DND-41 (cell line): Measurements from ENCODE around the gene PRKACA.

Experiments
- ATAC-seq: fragments of 200-7000 bp; cut with Tn5 transposase; 3 replicates; pipeline ENCODE4 v1.9.1; 2021; ENCODE audit warnings: low read depth; ENCODE audit not compliant: insufficient read depth
- DNase-seq: peaks from one replicate; pipeline ENCODE4 v3.0.0-alpha.2; 2020
- H2AFZ ChIP-seq: 2 replicates; pipeline ENCODE4 v1.6.0; 2012; ENCODE audit warnings: low read depth, low read length
- H3K27ac ChIP-seq: 2 replicates; pipeline ENCODE4 v1.5.1; 2012; ENCODE audit warnings: low read length, inconsistent platforms
- H3K27me3 ChIP-seq: fragments of 200-600 bp; sonication (generic); 2 replicates; pipeline ENCODE4 v1.6.0; 2012; ENCODE audit warnings: low read length, mild to moderate bottlenecking, inconsistent platforms; ENCODE audit not compliant: insufficient read depth, poor library complexity
- H3K36me3 ChIP-seq: 2 replicates; pipeline ENCODE4 v1.5.1; 2012; ENCODE audit warnings: low read length, inconsistent platforms; ENCODE audit not compliant: insufficient read depth
- H3K4me1 ChIP-seq: 2 replicates; pipeline ENCODE4 v1.5.1; 2012; ENCODE audit warnings: mild to moderate bottlenecking, low read length; ENCODE audit not compliant: insufficient read depth
- H3K4me2 ChIP-seq: 2 replicates; pipeline ENCODE4 v1.6.0; 2012; ENCODE audit warnings: mild to moderate bottlenecking, moderate library complexity, low read length, inconsistent platforms; ENCODE audit not compliant: insufficient read depth
- H3K4me3 ChIP-seq, 2 experiments: fragments of 200-600 bp in 1 of 2; shearing (Covaris generic) in 1 of 2; 2 replicates each; pipeline ENCODE4 v1.5.1; 2012 to 2016; ENCODE audit warnings: inconsistent platforms in 2 of 2, low read length in 2 of 2, mild to moderate bottlenecking in 2 of 2, low read depth in 1 of 2, moderate library complexity in 1 of 2
- H3K79me2 ChIP-seq: 2 replicates; pipeline ENCODE4 v1.6.0; 2012; ENCODE audit warnings: low read length, inconsistent platforms; ENCODE audit not compliant: insufficient read depth
- H3K9ac ChIP-seq: 2 replicates; pipeline ENCODE4 v1.6.0; 2012; ENCODE audit warnings: low read depth, mild to moderate bottlenecking, inconsistent platforms, low read length, moderate library complexity
- H3K9me3 ChIP-seq: 2 replicates; pipeline ENCODE4 v1.5.1; 2012; ENCODE audit warnings: low read length, moderate library complexity, mild to moderate bottlenecking, inconsistent platforms; ENCODE audit not compliant: insufficient read depth, severe bottlenecking
- H4K20me1 ChIP-seq: 2 replicates; pipeline ENCODE4 v1.6.0; 2012; ENCODE audit warnings: low read length; ENCODE audit not compliant: insufficient read depth
- EZH2 ChIP-seq: IDR thresholded peaks from 3 replicates; pipeline ENCODE4 v1.6.1; 2012; ENCODE audit warnings: borderline replicate concordance, low read depth, mild to moderate bottlenecking, moderate library complexity, low read length, inconsistent platforms; ENCODE audit not compliant: severe bottlenecking
- TF ChIP-seq, protein P1 (sequence below): IDR thresholded peaks from 2 replicates; pipeline ENCODE4 v1.5.1; 2012; ENCODE audit warnings: borderline replicate concordance, low read length, moderate library complexity, mild to moderate bottlenecking; ENCODE audit not compliant: poor library complexity, severe bottlenecking; ENCODE audit errors: extremely low read depth

Gene PRKACA

DNA sequence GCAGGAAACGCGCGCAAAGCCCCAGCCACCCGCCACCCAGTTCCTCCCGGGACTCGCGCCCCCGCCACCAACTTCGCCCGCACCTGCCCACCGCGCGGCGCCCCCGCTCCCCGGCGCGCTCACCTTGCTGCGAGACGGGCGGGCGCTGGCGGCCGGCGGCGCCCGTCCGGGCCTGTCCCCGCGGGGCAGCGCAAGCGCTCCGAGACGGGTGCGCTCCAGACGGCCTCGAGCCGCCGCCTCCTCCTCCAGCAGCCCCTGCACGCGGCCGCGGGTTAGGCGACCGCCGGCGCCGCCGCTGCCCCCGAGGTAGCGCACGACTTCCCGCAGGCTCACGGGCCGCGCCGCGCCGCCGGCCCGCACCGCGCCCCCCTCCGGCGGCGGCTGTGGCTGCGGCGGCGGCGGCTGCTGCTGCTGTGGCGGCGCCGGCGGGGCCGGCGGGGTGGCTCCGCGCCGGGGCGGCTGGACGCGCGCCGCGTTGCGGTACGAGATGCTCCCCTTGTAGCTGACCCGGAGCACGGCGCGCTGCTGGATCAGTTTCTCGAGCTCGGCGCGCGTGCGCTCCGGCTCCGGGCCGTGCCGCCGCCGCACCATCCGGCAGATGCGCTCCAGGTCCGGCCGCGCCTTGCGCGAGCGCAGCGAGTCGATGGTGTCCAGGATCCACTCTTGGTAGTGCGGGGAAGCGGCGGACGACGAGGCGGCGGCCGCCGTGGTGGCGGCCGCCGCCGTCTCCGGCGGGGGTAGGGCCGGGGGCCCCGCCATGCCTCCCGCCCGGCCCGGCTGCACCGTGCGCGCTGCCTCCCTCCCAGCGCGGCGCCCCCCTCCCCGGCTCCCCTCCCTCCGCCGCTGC lies 27.7 kb downstream of the PRKACA start:
- peak; percentile 7; the same call in 1 of the 3 replicates for ATAC-seq
- peak; percentile 61 for DNase-seq
- peaks cover 29% of the 10 kb centered on the region for H3K4me1 ChIP-seq
- peak overlapping the region; percentile 79 for H2AFZ ChIP-seq
- H3K27ac ChIP-seq = peak overlapping the region; percentile 77
- peaks cover 33% of the 10 kb centered on the region for H3K36me3 ChIP-seq
- H3K9ac ChIP-seq = peak overlapping the region; percentile 78
- H3K79me2 ChIP-seq = peaks cover 24% of the 10 kb centered on the region
- peaks cover 9% of the 10 kb centered on the region for H3K9me3 ChIP-seq
- peak overlapping the region; percentile 62 to 81; a peak in 3 of 4 replicates for H3K4me3 ChIP-seq
- TF ChIP-seq, protein P1, sequence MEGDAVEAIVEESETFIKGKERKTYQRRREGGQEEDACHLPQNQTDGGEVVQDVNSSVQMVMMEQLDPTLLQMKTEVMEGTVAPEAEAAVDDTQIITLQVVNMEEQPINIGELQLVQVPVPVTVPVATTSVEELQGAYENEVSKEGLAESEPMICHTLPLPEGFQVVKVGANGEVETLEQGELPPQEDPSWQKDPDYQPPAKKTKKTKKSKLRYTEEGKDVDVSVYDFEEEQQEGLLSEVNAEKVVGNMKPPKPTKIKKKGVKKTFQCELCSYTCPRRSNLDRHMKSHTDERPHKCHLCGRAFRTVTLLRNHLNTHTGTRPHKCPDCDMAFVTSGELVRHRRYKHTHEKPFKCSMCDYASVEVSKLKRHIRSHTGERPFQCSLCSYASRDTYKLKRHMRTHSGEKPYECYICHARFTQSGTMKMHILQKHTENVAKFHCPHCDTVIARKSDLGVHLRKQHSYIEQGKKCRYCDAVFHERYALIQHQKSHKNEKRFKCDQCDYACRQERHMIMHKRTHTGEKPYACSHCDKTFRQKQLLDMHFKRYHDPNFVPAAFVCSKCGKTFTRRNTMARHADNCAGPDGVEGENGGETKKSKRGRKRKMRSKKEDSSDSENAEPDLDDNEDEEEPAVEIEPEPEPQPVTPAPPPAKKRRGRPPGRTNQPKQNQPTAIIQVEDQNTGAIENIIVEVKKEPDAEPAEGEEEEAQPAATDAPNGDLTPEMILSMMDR = peak; percentile 21
- TF ChIP-seq EZH2 = no peak
- H3K27me3 ChIP-seq = no peaks in the 10 kb centered on the region
- peak overlapping the region; percentile 61 for H3K4me2 ChIP-seq
- peaks cover 18% of the 10 kb centered on the region for H4K20me1 ChIP-seq

DNA sequence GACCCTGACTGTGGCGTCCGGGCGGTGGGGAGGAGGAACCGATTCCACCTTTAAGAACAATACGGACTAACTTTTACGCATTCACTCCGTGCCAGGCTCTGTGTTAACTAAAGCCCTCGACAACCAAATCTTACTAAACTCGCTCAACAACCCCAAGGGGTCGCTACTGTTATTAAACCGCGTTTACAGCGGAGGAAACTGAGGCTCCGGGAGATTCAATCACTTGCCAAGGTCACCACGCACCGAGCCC lies 28.2 kb downstream of the PRKACA start:
- DNase-seq = no peak
- Histone ChIP-seq H3K9me3 (peaks cover 9% of the 10 kb centered on the region), H3K4me3 (peak overlapping the region in 1 of 2 experiments; percentile 81; a peak in 3 of 4 replicates), H3K27me3 (no peaks in the 10 kb centered on the region), H4K20me1 (peaks cover 18% of the 10 kb centered on the region), H3K36me3 (peaks cover 33% of the 10 kb centered on the region), H3K79me2 (peaks cover 24% of the 10 kb centered on the region), H3K4me1 (peaks cover 29% of the 10 kb centered on the region), H3K9ac (peak overlapping the region; percentile 78), H3K4me2 (peak overlapping the region; percentile 61), H2AFZ (no peak overlapping the region), H3K27ac (no peak overlapping the region)
- no peak for ATAC-seq
- TF ChIP-seq, protein P1 = no peak
- no peak for TF ChIP-seq EZH2

DNA sequence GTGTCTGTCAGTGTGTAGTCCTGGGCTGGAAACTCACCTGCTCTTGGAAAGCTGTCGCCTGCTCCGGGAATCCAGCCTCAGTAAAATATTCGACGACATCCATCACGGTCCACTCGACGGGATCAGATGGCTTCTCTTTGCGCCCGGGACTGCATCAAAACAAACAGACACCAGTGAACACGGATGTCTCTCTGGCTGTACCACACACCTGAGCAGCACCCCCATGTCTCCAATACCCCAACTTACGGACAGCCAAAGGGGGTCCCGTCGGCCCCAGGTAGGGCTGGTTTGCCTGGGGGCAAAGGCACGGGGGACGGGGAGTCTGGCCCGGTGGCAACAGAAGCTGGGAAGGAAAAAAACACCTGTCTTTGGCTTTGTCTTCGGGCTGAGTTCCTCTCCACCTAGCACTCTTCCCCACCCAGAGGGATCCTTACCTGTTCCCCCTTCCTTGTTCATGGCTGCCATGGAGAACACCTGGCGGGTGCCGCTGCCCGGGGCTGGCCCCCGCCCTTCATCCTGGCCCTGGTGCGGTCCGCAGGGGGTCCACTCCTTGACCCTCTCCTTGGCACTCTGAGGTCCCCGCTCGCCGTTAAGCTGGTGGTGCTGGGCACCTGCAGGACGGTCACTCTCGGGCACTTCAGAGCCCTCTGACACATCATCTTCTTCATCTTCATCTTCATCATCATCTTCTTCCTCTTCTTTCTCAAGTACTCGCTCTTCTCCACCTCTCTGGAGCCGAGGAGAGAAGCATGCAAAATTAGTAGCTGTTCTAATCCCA lies 28.7 kb downstream of the PRKACA start:
- DNase-seq (no peak), ATAC-seq (no peak)
- no peak for TF ChIP-seq EZH2
- TF ChIP-seq, protein P1 = no peak
- Histone ChIP-seq H3K27me3 (no peaks in the 10 kb centered on the region), H2AFZ (no peak overlapping the region), H3K4me1 (peaks cover 29% of the 10 kb centered on the region), H3K9me3 (peaks cover 9% of the 10 kb centered on the region), H3K79me2 (peaks cover 24% of the 10 kb centered on the region), H3K36me3 (peaks cover 33% of the 10 kb centered on the region), H4K20me1 (peaks cover 18% of the 10 kb centered on the region), H3K4me2 (peak overlapping the region; percentile 61), H3K4me3 (peak overlapping the region in 1 of 2 experiments; percentile 81; a peak in 3 of 4 replicates), H3K9ac (peak overlapping the region; percentile 78; the same call in 1 of the 2 replicates), H3K27ac (no peak overlapping the region)
